NCI-H2029 (cell line): Measurements from ENCODE around the gene IRAG1.

Source experiments
- DNase-seq: peaks from one replicate; lab custom pipeline; 2025; lab: John Stamatoyannopoulos, UW

IRAG1 gene

GRCh38 chr11:10645212-10645795, 48.3 kb downstream of the IRAG1 start:
- no peak for DNase-seq
